Stimulated activated CD4-positive, alpha-beta T cell treated with anti-CD3 and anti-CD28 coated beads, Interleukin-1b, Interleukin-23, amount 100 ng/mL, for 24 hours (primary cell): ENCODE results near the gene MRPS10.
"Not testable (repeated sequence)": the region's sequence is repeated elsewhere in the genome, so short reads cannot be mapped to it uniquely, and the experiment has no call there.

Experiments used
- DNase-seq, 4 experiments: peaks; one replicate each; pipeline ENCODE4 v3.0.0-alpha.2; 2020; ENCODE audit warnings: low read depth in 4 of 4, low spot score in 1 of 4

Gene MRPS10

DNA sequence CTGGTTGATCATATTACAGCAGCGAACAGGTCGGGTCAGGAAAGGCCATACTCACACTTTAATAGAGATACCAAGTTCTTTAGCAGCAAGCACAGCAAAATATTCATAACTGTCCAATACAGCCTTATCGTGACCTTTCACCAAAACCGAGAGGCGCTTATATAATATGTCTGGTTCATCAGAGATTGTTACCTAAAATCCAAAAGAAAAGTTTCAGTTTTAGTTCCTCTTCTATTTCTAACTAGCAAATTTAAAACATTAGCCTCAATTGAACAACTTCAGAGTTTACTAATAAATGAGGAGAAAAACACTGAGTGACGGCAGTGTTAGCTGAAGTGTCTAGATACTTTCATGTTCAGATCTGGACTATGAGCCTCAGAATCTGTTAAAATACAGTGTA, 5.9 kb downstream of the MRPS10 start:
- no peak for DNase-seq

- DNase-seq, result no peak
These were observed 7.1 kb downstream of the MRPS10 start for GRCh38 chr6:42210551-42210950.

DNA sequence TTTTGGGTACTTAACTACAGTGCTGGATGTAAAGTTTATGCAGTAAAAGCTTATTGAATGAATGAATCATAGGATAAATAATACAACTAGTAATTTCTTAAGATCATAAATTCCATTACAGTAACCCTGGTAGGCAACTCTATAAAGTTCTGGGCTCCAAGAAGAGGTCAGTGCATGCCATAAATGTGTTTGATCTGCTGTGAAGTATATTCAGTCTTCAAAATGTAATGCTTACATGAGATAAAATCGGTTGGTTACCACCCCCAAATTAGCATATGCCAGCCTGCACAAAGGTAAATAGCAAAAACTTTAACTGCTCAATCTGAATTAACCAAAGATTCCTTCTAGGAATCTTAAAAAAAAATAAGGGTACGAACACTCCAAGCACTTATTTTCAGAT, 10.1 kb downstream of the MRPS10 start:
- not testable (repeated sequence) for DNase-seq

- no peak for DNase-seq
These were observed 12.8 kb downstream of the MRPS10 start for GRCh38 chr6:42204768-42205282.

- no peak for DNase-seq
These were observed 14.5 kb downstream of the MRPS10 start for GRCh38 chr6:42203183-42203582.

DNA sequence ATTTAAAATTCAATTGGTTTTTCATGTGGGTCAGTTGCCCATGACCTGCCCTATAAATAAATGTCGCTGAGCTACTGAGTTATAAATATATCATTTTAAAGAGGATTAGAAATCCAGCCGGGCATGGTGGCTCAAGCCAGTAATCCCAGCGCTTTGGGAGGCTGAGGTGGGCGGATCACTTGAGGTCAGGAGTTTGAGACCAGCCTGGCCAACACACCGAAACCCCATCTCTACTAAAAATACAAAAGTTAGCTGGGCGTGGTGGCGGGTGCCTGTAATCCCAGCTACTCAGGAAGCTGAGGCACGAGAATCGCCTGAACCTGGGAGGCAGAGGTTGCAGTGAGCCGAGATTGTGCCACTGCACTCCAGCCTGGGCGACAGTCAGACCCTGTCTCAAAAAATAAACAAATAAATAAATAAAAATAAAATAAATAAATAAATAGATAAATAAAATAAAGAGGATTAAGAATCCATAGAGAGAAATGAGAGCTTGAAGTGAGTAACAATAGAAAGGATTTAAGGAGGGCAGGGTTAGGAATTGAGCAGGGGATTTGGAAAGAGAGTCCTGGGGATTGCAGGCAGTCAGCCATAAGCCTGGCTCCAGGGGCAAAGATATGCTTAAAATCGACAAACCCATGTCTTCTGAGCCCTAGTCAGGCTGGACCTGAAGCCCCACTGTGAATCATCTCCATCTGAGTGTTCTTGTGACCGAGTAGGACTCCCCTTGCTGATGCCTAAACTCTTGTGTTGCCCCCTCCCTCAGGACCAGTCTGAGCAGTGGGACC, 15.3 kb downstream of the MRPS10 start:
- not testable (repeated sequence) for DNase-seq

- DNase-seq, result no peak
These were observed 16.3 kb downstream of the MRPS10 start for GRCh38 chr6:42201382-42201781.

- DNase-seq, result no peak
These were observed 17.6 kb downstream of the MRPS10 start for GRCh38 chr6:42200035-42200434.

DNA sequence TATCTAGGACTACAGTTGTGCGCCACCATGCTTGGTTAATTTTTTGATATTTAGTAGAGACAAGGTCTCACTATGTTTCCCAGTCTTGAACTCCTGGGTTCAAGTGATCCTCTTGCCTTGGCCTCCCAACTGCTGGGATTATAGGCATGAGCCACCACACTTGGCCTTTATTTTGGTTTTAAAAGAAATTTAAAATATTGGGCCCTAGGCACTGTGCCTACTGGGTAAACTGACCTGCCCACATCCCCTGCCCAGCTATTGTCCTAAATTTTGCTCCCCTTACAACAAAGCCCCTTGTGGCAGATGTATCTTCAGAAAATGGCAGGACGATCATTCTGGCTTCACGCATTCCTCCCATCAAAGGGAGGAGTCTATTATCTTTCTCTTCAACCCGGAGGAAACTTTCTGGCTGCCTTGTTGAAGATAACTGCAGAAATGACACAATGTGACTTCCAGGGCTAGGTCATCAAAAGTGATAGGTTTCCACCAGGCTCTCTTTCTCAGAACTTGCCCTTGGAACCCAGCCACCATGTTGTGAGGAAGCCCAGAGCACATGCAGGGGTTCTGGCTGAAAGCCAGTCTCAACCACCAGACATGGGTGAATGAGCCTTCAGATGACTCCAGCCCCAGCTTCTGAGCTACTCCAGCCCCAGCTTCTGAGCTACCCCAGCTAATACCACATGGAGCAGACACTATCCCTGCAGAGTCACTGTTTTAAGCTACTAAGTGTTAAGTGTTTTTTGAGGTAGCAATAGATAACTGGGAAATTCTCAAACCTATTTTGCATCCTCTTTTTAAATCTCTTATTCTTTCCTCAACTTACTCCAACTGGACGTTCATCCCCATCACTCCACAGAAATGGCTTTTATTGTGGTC, 18.3 kb downstream of the MRPS10 start:
- DNase-seq, result no peak

DNA sequence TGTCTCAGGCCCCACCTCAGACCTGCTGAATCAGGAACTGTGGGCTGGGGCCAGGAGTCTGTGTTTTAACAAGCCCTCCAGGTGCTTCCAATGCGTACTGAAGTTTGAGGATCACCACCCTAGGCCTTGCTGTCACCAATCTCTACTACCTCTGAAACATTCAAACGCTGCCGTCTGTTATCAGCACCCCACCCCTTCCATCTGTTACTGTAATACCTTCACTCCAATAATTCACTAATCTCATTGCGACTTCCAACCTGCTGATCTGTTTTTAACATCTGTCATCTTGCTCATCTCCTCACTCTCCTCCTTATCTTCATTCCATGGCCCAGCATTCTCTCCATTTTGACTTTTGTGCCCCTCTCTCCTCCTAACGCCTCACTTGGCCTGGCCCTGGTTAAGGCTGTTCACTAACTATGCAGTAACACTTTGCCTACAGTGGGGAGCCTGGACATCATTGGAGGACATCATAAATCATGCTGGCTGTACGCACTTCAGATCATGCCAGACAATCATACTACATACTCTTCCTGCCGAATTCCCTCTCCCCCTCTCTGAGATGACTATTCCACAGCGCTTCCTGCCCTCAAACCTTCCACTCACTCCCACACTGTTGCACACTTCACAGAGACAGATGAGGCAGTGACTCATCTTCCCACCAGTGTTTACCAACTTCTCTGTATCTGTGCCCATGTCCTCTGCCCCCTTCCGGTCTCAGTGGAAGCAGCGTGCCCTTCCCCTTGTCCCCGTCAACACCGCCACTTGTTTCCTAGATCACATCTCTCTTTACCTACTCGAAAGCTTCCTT, 19.9 kb downstream of the MRPS10 start:
- no peak for DNase-seq

- DNase-seq, result no peak
These were observed 22.2 kb downstream of the MRPS10 start for GRCh38 chr6:42195415-42195814.

DNA sequence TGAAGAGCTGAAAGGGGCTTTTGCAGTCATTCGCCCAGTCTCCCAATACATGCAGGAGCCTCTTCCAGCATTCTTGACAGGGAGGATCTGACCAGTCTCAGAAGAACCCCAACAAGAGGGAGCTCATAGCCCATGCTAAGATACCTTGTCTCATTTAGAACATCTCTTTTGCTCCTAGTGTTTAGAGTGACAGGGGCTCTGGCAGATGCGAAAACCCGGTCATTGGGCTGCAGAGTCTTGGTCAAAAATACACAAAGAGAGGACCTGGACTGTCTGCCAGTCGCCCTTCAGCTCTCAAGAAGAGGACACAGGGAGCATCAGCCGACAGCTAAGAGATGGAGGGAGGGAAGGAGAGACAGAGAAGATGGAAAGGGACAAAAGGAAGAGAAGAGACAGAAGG, 23.6 kb downstream of the MRPS10 start:
- DNase-seq, result no peak

- DNase-seq, result no peak
These were observed 24.2 kb downstream of the MRPS10 start for GRCh38 chr6:42193491-42193894.

- not testable (repeated sequence) for DNase-seq
These were observed 25.3 kb downstream of the MRPS10 start for GRCh38 chr6:42192385-42192784.

DNA sequence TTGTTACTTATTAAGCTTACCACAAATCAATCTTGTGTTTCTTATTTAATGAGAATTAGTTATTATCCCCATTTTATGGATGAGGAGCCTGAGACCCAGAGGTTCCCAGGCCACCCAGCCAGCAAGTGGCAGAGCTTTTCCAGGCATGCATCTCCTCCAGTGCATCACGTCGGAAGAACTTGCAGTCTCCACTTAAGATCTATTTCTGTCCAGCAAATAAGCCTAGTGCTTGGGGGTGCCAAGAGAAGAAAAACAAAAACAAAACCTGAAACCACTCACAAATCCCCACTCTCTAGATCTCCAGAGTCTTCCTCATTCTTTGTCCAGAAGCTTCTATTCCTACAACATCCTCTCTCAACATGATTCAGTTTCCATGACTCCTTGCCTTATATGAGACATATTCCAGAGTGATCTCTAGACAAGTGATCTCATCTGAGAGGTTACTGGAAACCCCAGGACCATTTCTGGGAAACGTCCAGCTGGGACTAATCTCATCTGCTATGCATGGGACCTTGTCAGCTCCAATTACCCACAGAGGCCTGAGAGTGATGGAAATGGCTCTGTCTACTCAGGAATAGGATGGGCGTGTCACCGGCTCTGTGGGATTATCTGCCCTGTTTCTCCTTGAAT, 27.0 kb downstream of the MRPS10 start:
- DNase-seq, result no peak

GRCh38 chr6:42188406-42188805, 29.3 kb downstream of the MRPS10 start:
- DNase-seq, result no peak

- no peak for DNase-seq
These were observed 32.1 kb downstream of the MRPS10 start for GRCh38 chr6:42185597-42185996.

DNA sequence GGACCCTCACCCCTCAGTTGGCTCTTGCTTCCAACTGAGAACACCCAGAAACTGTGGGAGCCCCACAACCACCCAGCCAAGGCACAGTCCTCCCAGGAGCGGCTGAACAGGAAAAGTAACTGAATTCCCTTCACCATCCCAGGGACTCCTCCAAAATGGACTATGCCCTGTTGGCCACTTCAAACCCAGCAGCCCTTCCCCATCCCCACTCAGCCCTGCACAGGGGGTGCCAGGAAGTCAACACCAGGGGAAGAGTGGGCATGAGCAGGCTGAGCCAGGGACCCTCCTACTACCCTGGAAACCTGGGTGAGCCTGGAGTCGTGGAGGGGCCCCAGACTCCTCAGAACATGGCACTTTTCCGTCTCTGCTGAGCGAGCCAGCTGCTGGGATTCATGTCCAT, 33.2 kb downstream of the MRPS10 start:
- no peak for DNase-seq

- DNase-seq, result no peak
These were observed 35.6 kb downstream of the MRPS10 start for GRCh38 chr6:42182101-42182500.

DNA sequence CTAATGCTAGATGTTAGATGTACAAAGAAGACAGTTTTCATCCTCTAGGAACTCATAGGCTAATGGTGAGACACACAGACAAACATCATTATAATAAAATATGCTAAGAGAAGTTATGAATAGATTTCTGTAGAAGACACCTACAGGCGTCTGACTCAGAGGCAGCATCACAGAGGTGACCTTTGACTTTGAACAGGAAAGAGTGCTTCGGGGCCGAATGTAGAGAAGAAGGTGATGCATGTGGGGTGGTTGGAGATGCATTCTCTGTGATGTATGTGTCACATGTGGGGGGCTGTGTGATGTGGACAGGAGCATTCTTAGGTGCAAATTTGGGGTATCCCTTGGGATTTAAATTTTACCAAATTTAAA, 37.7 kb downstream of the MRPS10 start:
- no peak for DNase-seq
